H1 (cell line): ENCODE results near the gene OSBP2. TPM values are rescaled to one million over a fixed set of nuclear protein-coding genes. Genes with fewer than 3 reads are reported as not detected.

Source experiments
- ASH2L ChIP-seq: fragments of 200-600, 300-600 bp; sonication (generic); IDR thresholded peaks from one replicate; pipeline ENCODE4 v1.7.1; 2017; ENCODE audit warnings: low read length
- BRCA1 ChIP-seq: IDR thresholded peaks from 2 replicates; pipeline ENCODE4 v1.6.1; 2012; ENCODE audit warnings: low read depth, low read length, improper control_type of control experiment
- CBX8 ChIP-seq: fragments of 300-800, 300-1000 bp; sonication (generic); IDR thresholded peaks from 2 replicates; pipeline ENCODE4 v1.7.1; 2016; ENCODE audit warnings: low read depth, low read length, borderline replicate concordance
- CHD2 ChIP-seq: IDR thresholded peaks from 2 replicates; pipeline ENCODE4 v1.6.1; 2012; ENCODE audit warnings: low read length, improper control_type of control experiment
- JUN ChIP-seq: IDR thresholded peaks from 2 replicates; pipeline ENCODE4 v1.6.1; 2011; ENCODE audit warnings: low read depth, mild to moderate bottlenecking, improper control_type of control experiment, low read length
- KDM5A ChIP-seq: fragments of 200-600 bp; IDR thresholded peaks from 2 replicates; pipeline ENCODE4 v1.7.1; 2012; ENCODE audit warnings: mild to moderate bottlenecking, low read length, inconsistent platforms, mixed read lengths
- MAFK ChIP-seq: IDR thresholded peaks from 2 replicates; pipeline ENCODE4 v1.6.1; 2012; ENCODE audit warnings: low read depth, mild to moderate bottlenecking, improper control_type of control experiment, low read length
- SUZ12 ChIP-seq: fragments of 200-600 bp; sonication (generic); IDR thresholded peaks from 2 replicates; pipeline ENCODE4 v1.6.1; 2012; ENCODE audit warnings: mild to moderate bottlenecking, inconsistent platforms, low read length, moderate library complexity, mixed read lengths
- TAF7 ChIP-seq: optimal IDR thresholded peaks from 2 replicates; pipeline ENCODE3; 2011; ENCODE audit warnings: low read depth, mild to moderate bottlenecking, inconsistent platforms, low read length, moderate library complexity, borderline replicate concordance
- polyA plus RNA-seq, 7 experiments: library from polyadenylated mRNA; depleted of rRNA in 3 of 7; stranded (reverse) in 5 of 7; unstranded in 2 of 7; fragments of >200 nt in 5 of 7; fragments of 200-250 nt in 2 of 7; gene quantifications; 1 replicate in 5 of 7; 2 replicates in 1 of 7; 4 replicates in 1 of 7; pipeline versions ENCODE4 v1.2.1 to v1.2.3, GENCODE V29; 2011 to 2013; ENCODE audit warnings: missing spikeins in 2 of 7, mixed read lengths in 2 of 7
- total RNA-seq: library from RNA; stranded (reverse); fragmentation: NEBNext Ultra II Directional; extraction: Animal tissue kit (Norgen Biotek cat#: 25700); gene quantifications from 2 replicates; pipeline ENCODE4 v1.2.1, GENCODE V29; 2021
- TF ChIP-seq, protein P1 (sequence below): fragments of 300-600 bp; sonication (generic); IDR thresholded peaks from 2 replicates; pipeline ENCODE4 v1.7.1; 2012; ENCODE audit warnings: low read length, moderate library complexity, mild to moderate bottlenecking, inconsistent platforms; ENCODE audit not compliant: insufficient replicate concordance

OSBP2 gene
- total and polyA plus RNA-seq, 2 of the 8 experiments (the other 6 are each of a cell fraction or from before 2014, with no cell fraction given), result 3.4 to 3.7 TPM

- TF ChIP-seq, protein P1, sequence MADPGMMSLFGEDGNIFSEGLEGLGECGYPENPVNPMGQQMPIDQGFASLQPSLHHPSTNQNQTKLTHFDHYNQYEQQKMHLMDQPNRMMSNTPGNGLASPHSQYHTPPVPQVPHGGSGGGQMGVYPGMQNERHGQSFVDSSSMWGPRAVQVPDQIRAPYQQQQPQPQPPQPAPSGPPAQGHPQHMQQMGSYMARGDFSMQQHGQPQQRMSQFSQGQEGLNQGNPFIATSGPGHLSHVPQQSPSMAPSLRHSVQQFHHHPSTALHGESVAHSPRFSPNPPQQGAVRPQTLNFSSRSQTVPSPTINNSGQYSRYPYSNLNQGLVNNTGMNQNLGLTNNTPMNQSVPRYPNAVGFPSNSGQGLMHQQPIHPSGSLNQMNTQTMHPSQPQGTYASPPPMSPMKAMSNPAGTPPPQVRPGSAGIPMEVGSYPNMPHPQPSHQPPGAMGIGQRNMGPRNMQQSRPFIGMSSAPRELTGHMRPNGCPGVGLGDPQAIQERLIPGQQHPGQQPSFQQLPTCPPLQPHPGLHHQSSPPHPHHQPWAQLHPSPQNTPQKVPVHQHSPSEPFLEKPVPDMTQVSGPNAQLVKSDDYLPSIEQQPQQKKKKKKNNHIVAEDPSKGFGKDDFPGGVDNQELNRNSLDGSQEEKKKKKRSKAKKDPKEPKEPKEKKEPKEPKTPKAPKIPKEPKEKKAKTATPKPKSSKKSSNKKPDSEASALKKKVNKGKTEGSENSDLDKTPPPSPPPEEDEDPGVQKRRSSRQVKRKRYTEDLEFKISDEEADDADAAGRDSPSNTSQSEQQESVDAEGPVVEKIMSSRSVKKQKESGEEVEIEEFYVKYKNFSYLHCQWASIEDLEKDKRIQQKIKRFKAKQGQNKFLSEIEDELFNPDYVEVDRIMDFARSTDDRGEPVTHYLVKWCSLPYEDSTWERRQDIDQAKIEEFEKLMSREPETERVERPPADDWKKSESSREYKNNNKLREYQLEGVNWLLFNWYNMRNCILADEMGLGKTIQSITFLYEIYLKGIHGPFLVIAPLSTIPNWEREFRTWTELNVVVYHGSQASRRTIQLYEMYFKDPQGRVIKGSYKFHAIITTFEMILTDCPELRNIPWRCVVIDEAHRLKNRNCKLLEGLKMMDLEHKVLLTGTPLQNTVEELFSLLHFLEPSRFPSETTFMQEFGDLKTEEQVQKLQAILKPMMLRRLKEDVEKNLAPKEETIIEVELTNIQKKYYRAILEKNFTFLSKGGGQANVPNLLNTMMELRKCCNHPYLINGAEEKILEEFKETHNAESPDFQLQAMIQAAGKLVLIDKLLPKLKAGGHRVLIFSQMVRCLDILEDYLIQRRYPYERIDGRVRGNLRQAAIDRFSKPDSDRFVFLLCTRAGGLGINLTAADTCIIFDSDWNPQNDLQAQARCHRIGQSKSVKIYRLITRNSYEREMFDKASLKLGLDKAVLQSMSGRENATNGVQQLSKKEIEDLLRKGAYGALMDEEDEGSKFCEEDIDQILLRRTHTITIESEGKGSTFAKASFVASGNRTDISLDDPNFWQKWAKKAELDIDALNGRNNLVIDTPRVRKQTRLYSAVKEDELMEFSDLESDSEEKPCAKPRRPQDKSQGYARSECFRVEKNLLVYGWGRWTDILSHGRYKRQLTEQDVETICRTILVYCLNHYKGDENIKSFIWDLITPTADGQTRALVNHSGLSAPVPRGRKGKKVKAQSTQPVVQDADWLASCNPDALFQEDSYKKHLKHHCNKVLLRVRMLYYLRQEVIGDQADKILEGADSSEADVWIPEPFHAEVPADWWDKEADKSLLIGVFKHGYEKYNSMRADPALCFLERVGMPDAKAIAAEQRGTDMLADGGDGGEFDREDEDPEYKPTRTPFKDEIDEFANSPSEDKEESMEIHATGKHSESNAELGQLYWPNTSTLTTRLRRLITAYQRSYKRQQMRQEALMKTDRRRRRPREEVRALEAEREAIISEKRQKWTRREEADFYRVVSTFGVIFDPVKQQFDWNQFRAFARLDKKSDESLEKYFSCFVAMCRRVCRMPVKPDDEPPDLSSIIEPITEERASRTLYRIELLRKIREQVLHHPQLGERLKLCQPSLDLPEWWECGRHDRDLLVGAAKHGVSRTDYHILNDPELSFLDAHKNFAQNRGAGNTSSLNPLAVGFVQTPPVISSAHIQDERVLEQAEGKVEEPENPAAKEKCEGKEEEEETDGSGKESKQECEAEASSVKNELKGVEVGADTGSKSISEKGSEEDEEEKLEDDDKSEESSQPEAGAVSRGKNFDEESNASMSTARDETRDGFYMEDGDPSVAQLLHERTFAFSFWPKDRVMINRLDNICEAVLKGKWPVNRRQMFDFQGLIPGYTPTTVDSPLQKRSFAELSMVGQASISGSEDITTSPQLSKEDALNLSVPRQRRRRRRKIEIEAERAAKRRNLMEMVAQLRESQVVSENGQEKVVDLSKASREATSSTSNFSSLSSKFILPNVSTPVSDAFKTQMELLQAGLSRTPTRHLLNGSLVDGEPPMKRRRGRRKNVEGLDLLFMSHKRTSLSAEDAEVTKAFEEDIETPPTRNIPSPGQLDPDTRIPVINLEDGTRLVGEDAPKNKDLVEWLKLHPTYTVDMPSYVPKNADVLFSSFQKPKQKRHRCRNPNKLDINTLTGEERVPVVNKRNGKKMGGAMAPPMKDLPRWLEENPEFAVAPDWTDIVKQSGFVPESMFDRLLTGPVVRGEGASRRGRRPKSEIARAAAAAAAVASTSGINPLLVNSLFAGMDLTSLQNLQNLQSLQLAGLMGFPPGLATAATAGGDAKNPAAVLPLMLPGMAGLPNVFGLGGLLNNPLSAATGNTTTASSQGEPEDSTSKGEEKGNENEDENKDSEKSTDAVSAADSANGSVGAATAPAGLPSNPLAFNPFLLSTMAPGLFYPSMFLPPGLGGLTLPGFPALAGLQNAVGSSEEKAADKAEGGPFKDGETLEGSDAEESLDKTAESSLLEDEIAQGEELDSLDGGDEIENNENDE, result no peak
- TF ChIP-seq CBX8, result no peak
- TF ChIP-seq CHD2, result no peak
- no peak for TF ChIP-seq KDM5A
- no peak for TF ChIP-seq MAFK
- TF ChIP-seq JUN, result no peak
- no peak for TF ChIP-seq BRCA1
- no peak for TF ChIP-seq TAF7
- no peak for TF ChIP-seq SUZ12
- peak; percentile 92 for TF ChIP-seq ASH2L
Observed at GRCh38 chr22:30667494-30668385, 26.9 kb upstream of the OSBP2 start, which contains the start of gene DUSP18 (continued).
